Esophagus (tissue), 2 donors: ENCODE data around the gene ARFIP1. TPM values are rescaled to one million over a fixed set of nuclear protein-coding genes. Genes with fewer than 3 reads are reported as not detected.

Experiments used
- H3K27ac ChIP-seq, 2 donors: one replicate each; pipeline ENCODE4 v1.5.1; 2013; ENCODE audit warnings: low read depth in 2 of 2, mild to moderate bottlenecking in 2 of 2, inconsistent platforms in 1 of 2, low read length in 1 of 2, moderate library complexity in 1 of 2
- H3K27me3 ChIP-seq, 2 donors: one replicate each; pipeline ENCODE4 v1.6.1; 2013; ENCODE audit warnings: low read length in 2 of 2, control low read depth in 1 of 2, mild to moderate bottlenecking in 1 of 2; ENCODE audit not compliant: insufficient read depth in 2 of 2, control insufficient read depth in 1 of 2
- H3K36me3 ChIP-seq, 2 donors: one replicate each; pipeline ENCODE4 v1.6.1; 2013; ENCODE audit warnings: low read length in 1 of 2; ENCODE audit not compliant: control insufficient read depth in 2 of 2, insufficient read depth in 2 of 2
- H3K4me1 ChIP-seq, 2 donors: one replicate each; pipeline ENCODE4 v1.6.1; 2013; ENCODE audit warnings: low read length in 1 of 2; ENCODE audit not compliant: control insufficient read depth in 2 of 2, insufficient read depth in 2 of 2
- H3K4me3 ChIP-seq, 2 donors: one replicate each; pipeline ENCODE4 v1.5.1; 2013; ENCODE audit warnings: low read length in 2 of 2, mild to moderate bottlenecking in 2 of 2, low read depth in 1 of 2, moderate library complexity in 1 of 2
- H3K9me3 ChIP-seq, 2 donors: one replicate each; pipeline ENCODE4 v1.6.1; 2013; ENCODE audit warnings: mild to moderate bottlenecking in 2 of 2, low read depth in 1 of 2, low read length in 1 of 2, moderate library complexity in 1 of 2; ENCODE audit not compliant: control insufficient read depth in 2 of 2, insufficient read depth in 1 of 2
- WGBS, 2 donors: extraction: QIAGEN DNeasy Blood & Tissue Kit; methylation state at CpG; one replicate each; pipeline ENCODE4 v1.1.7; 2013; 5-methylcytosine and 5-hydroxymethylcytosine counted together
- polyA plus RNA-seq, 2 donors: library from polyadenylated mRNA; stranded (reverse); fragments of 200-250 nt; gene quantifications; one replicate each; pipeline ENCODE4 v1.2.3, GENCODE V29; 2013
- donor health status: healthy with polysubstance abuse.
- donor health status: Bipolar disorder and iron deficiency.

The ARFIP1 gene
- polyA plus RNA-seq, 2 donors: 13.7 to 14.3 TPM

DNA sequence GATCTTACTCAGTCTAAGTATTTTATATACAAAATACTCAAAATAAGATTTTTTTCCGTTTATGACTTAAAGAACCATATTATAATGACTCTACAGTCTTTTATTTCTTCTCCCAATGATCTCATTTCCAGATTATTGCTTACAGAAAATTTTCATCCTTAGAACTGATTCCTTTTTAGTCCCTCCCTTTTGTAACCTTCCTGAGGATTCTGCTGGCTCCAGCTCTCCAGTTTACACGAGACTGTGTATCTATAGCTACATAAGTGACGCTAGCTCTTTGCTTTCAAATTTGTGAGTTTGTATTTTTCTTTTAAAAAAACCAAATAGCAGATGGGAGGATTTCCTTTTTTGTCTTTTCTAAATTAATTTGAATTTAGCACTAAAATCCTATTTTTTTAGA is 180.3 kb downstream of the ARFIP1 start:
- no peaks in the 10 kb centered on the region for H3K27me3 ChIP-seq
- H3K36me3 ChIP-seq: peaks cover 0 to 3% of the 10 kb centered on the region in 2 donors
- H3K4me3 ChIP-seq: no peak overlapping the region
- H3K4me1 ChIP-seq: peaks cover 0 to 2% of the 10 kb centered on the region in 2 donors
- WGBS, 2 donors: 87 to 91% methylated on average over 3 of the region's 3 CpGs
- H3K27ac ChIP-seq: no peak overlapping the region
- H3K9me3 ChIP-seq: no peaks in the 10 kb centered on the region

DNA sequence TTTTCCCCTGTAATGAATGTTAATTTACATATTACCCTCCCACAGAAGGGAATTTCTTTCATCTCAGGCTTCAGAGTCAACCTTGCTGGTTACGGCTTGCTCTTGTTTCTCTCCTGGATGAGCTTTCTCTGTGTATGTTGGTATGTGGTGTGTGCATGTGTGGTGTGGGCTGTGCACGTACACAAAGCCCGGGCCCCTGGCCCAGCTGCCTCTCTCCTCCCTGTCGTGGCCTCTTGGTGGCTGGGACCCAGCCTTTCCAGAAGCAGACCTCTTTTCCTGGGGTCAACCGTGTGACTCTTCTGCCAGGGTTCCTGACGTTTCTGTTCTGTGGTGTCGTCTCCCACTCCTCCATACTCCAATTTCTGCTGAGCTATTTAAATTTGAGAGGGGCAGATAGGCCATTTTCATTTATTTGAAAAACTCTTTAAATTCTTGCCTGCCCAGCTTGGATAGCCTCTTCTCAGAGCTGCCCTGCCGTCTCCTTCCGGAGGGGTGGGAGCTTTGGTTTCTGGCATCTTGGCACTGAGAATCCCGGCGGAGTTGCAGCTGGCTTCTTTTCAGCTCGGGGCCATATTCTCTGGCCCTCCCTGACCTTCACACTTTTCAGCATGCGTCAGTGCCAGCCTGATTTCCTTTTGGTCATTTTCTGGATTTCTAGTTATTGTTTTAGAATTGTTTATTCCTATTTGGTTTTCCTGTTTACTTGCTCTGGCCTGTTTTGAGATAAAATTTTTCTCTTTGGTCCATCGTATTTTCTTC is 181.4 kb downstream of the ARFIP1 start:
- no peaks in the 10 kb centered on the region for H3K9me3 ChIP-seq
- peaks cover 0 to 2% of the 10 kb centered on the region in 2 donors for H3K4me1 ChIP-seq
- peak overlapping the region in 1 of 2 donors; percentile 52 for H3K27ac ChIP-seq
- peaks cover 0 to 3% of the 10 kb centered on the region in 2 donors for H3K36me3 ChIP-seq
- WGBS, 2 donors: 71% methylated on average over 14 of the region's 14 CpGs
- no peaks in the 10 kb centered on the region for H3K27me3 ChIP-seq
- H3K4me3 ChIP-seq: no peak overlapping the region

DNA sequence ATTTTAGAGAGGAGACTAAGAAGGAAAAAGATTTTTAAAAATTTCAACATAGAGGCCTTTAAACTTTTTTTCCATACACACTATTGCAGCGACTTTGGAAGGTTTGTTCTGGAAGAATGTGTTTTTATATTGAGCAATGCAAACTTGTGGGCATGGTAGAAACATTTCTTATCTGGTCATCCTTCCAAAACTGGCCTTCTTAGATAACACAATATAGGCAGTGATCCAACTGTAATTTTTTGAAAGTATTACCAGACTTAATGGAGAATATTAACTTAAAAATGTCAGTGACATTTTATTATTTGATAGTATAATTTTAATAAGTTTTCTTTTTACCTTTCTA is 182.0 kb downstream of the ARFIP1 start:
- H3K36me3 ChIP-seq: peaks cover 0 to 3% of the 10 kb centered on the region in 2 donors

More for the DNA sequence above, 182.0 kb downstream of the ARFIP1 start:
- WGBS, 2 donors: 68 to 70% methylated on average over 1 of the region's 1 CpG
- no peak overlapping the region for H3K27ac ChIP-seq
- H3K4me3 ChIP-seq: no peak overlapping the region
- H3K9me3 ChIP-seq: no peaks in the 10 kb centered on the region
- H3K4me1 ChIP-seq: no peaks in the 10 kb centered on the region
- no peaks in the 10 kb centered on the region for H3K27me3 ChIP-seq

Other genes with a start within 250 kb of the ARFIP1 start
- 10 to 100 TPM in 1 of 2 donors, 1 to 10 TPM in 1; 9.8 to 17.0 TPM for gene FBXW7, start 243.9 kb upstream of the ARFIP1 start, polyA plus RNA-seq
- 10 to 100 TPM; 17.7 to 24.2 TPM for gene TMEM154, start 100.0 kb upstream of the ARFIP1 start, polyA plus RNA-seq
- under 1 TPM; 0.04 to 0.05 TPM for gene TIGD4, start 224 bp upstream of the ARFIP1 start, polyA plus RNA-seq
- gene FHDC1, start 156.4 kb downstream of the ARFIP1 start, polyA plus RNA-seq: 1 to 10 TPM; 4.7 to 6.7 TPM